Measurements from ENCODE around the gene KCNE2.
"Not testable (repeated sequence)": the region's sequence is repeated elsewhere in the genome, so short reads cannot be mapped to it uniquely, and the experiment has no call there.

KCNE2 gene

GRCh38 chr21:34353182-34353581, 10.6 kb upstream of the KCNE2 start:
- no peak for DNase-seq (ENCODE audit: low read depth, low spot score)

- no peak for DNase-seq (ENCODE audit: low read depth, low spot score)
These were observed 9.0 kb upstream of the KCNE2 start for GRCh38 chr21:34354836-34355235.

- no peak for DNase-seq (ENCODE audit: low read depth, low spot score)
These were observed 8.2 kb upstream of the KCNE2 start for GRCh38 chr21:34355570-34355969.

GRCh38 chr21:34357889-34358288, 5.9 kb upstream of the KCNE2 start:
- no peak for DNase-seq (ENCODE audit: low read depth, low spot score)

- no peak for DNase-seq (ENCODE audit: low read depth, low spot score)
These were observed 4.9 kb upstream of the KCNE2 start for GRCh38 chr21:34358866-34359265.

- DNase-seq (ENCODE audit: low read depth, low spot score), result no peak
These were observed 3.1 kb upstream of the KCNE2 start for GRCh38 chr21:34360488-34361241.

- no peak for DNase-seq (ENCODE audit: low read depth, low spot score)
These were observed 1.7 kb upstream of the KCNE2 start for GRCh38 chr21:34362136-34362444.

- DNase-seq (ENCODE audit: low read depth, low spot score), result no peak
These were observed 1.1 kb upstream of the KCNE2 start for GRCh38 chr21:34362670-34363069.

GRCh38 chr21:34364921-34365320, 1.1 kb downstream of the KCNE2 start:
- DNase-seq (ENCODE audit: low read depth, low spot score), result no peak

- DNase-seq (ENCODE audit: low read depth, low spot score), result no peak
These were observed 2.0 kb downstream of the KCNE2 start for GRCh38 chr21:34365809-34366208.

- DNase-seq (ENCODE audit: low read depth, low spot score), result no peak
These were observed 3.6 kb downstream of the KCNE2 start for GRCh38 chr21:34367320-34367935.

- DNase-seq (ENCODE audit: low read depth, low spot score), result no peak
These were observed 5.9 kb downstream of the KCNE2 start for GRCh38 chr21:34369741-34370140.

- no peak for DNase-seq (ENCODE audit: low read depth, low spot score)
These were observed 8.5 kb downstream of the KCNE2 start for GRCh38 chr21:34372321-34372720.

GRCh38 chr21:34374462-34374861, 10.7 kb downstream of the KCNE2 start:
- not testable (repeated sequence) for DNase-seq (ENCODE audit: low read depth, low spot score)

GRCh38 chr21:34374940-34375618, 11.3 kb downstream of the KCNE2 start, which contains the start of gene SMIM11:
Gene SMIM11, plus strand, starts transcription at chr21:34375507. Its CDS starts 3,998 bp downstream, at chr21:34379505.
- DNase-seq (ENCODE audit: low read depth, low spot score), result not testable (repeated sequence)

- DNase-seq (ENCODE audit: low read depth, low spot score), result not testable (repeated sequence)
These were observed 11.8 kb downstream of the KCNE2 start for GRCh38 chr21:34375619-34375972.

- not testable (repeated sequence) for DNase-seq (ENCODE audit: low read depth, low spot score)
These were observed 19.3 kb downstream of the KCNE2 start for GRCh38 chr21:34383138-34383537.

GRCh38 chr21:34383724-34384415, 20.1 kb downstream of the KCNE2 start:
- DNase-seq (ENCODE audit: low read depth, low spot score), result not testable (repeated sequence)

- DNase-seq (ENCODE audit: low read depth, low spot score), result not testable (repeated sequence)
These were observed 36.7 kb downstream of the KCNE2 start for GRCh38 chr21:34400522-34400921.

- DNase-seq (ENCODE audit: low read depth, low spot score), result not testable (repeated sequence)
These were observed 40.9 kb downstream of the KCNE2 start for GRCh38 chr21:34404742-34405141.

GRCh38 chr21:34405686-34406085, 41.9 kb downstream of the KCNE2 start:
- not testable (repeated sequence) for DNase-seq (ENCODE audit: low read depth, low spot score)

GRCh38 chr21:34406102-34406501, 42.3 kb downstream of the KCNE2 start:
- not testable (repeated sequence) for DNase-seq (ENCODE audit: low read depth, low spot score)
